ENCODE results near the gene CRACR2B. TPM values are rescaled to one million over a fixed set of nuclear protein-coding genes. Genes with fewer than 3 reads are reported as not detected.

Gene CRACR2B
- total RNA-seq, 1 experiment from 2014 or later, result 132 TPM

DNA sequence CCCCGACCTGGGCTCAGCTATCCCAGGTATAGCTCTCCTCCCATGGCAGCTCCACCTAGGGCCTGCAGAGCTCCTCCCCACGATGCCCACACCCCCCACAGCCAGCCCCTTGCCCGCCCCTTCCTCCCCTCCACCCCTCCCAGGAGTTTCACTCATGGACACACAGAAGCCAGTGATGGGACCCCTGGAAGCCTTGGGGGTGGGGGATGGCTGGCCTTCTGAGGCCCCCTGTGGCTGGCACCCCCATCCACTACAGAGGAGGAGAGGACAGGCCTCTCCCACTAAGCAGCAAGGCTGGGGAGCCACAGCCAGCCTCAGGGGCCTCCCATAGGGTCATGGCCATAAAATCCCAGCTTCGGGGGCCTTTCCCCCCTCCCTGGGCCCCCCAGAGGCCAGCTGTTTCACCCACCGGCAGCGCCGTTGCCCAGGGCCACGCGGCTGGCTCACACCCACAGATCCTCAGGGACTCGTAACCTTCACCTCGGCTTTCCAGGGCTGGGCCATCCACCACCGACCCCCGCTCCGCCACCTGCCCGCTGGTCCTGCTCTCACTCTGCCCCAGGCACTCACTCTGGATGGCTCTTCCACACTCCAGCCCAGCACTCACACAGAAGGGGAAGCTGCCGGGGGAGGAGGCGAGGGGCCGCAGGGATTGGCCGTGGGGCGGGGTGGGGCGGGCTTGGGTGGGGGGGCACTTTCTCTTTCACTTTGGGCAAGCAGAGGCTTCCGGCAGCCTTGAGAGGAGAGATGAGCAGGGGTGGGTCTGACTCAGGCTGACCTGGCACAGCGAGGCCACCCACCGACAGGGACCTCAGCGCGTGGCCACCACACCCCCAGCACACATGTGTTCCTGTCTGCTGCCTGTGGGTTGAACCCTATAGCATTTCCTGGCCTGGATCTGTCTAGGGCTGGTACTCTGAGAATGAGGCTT is 31.8 kb upstream of the CRACR2B start:
- Histone ChIP-seq H3K27ac (ENCODE audit: low read length) (peak overlapping the region; percentile 93), H3K4me3 (ENCODE audit: low read depth in 2 of 2, low read length in 2 of 2) (peak overlapping the region; percentile 71 to 86), H3K9me3 (ENCODE audit: control insufficient read depth, insufficient read depth, low read depth, low read length) (no peaks in the 10 kb centered on the region), H3K27me3 (ENCODE audit: control insufficient read depth, insufficient read depth, low read length) (no peaks in the 10 kb centered on the region), H3K4me1 (ENCODE audit: control insufficient read depth, insufficient read depth, low read length) (peaks cover 49% of the 10 kb centered on the region), H3K36me3 (ENCODE audit: control insufficient read depth, insufficient read depth, low read length) (no peaks in the 10 kb centered on the region; the same call in none of the 2 replicates)
- no TSS peak for BruUV-seq (replicated peaks)
- CTCF ChIA-PET, result no interaction called here
- in situ Hi-C loops (cut with HindIII; ENCODE audit: low pct_unique_long_range_greater_than_20kb, low sequenced_read_pairs) (no loop called here), intact Hi-C loops (cut with micrococcal nuclease; ENCODE audit: unreplicated experiment) (no loop called here)
- POLR2A ChIA-PET, result interaction anchor here (0.8 kb wide), 1 partner anchor 26 kb away, joined by 3 read pairs; no protein-coding TSS in a partner anchor
- peak; percentile 33 for ATAC-seq
- DNase-seq (ENCODE audit: low read depth, low spot score), result no peak
- TF ChIP-seq REST (IDR thresholded peaks at IDR 0.05; ENCODE audit: insufficient read depth in 1 of 2, low read depth in 2 of 2, low read length in 1 of 2) (no peak), SIN3A (IDR thresholded peaks at IDR 0.05; ENCODE audit: borderline replicate concordance, insufficient read depth, low read depth, low read length) (no peak), TCF7L2 (IDR thresholded peaks at IDR 0.05; ENCODE audit: low read depth, low read length) (no peak), POLR2AphosphoS5 (IDR thresholded peaks at IDR 0.05; ENCODE audit: low read depth, low read length) (peak; percentile 66), CTCF (IDR thresholded peaks at IDR 0.05) (no peak)

DNA sequence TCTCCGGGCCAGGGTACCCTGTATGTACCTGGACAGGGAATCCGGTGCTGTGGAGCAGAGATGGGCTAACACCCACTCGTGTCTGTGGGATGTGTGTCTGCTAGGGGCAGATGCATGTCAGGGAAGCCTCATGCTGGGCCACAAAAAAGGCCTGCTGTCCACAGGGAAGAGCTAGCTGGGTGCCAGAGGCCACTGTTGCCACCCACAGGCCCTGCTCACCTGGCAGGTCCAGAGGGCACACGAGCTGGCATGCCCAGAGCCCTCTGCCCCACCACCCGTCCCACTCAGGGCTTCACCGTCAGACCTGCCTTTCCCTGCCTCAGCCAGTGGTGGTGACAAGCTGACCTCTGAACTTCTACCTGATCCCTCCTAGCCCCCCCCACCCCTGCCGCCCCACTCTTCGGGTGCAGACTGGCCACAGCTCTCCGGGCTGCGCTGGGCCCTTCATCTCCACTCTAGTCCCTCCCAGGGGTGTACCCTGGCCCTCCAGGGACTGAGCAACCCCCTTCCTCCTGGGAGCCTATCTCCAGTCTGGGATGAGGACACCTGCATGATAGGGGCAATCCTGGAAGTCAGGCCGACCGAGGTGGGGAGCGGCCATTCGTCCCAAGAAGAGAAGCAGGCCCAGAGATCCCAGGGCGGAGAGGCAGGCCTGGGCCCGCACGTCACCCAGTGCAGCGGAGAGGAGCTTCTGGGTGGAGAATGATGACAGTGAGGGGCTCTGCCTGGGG is 31.0 kb upstream of the CRACR2B start:
- intact Hi-C loops (cut with micrococcal nuclease; ENCODE audit: unreplicated experiment) (no loop called here), in situ Hi-C loops (cut with HindIII; ENCODE audit: low pct_unique_long_range_greater_than_20kb, low sequenced_read_pairs) (no loop called here)
- peak overlapping the region; percentile 71 to 86 for H3K4me3 ChIP-seq (ENCODE audit: low read depth in 2 of 2, low read length in 2 of 2)
- peaks cover 41% of the 10 kb centered on the region for H3K4me1 ChIP-seq (ENCODE audit: control insufficient read depth, insufficient read depth, low read length)
- no peak for TF ChIP-seq SIN3A (IDR thresholded peaks at IDR 0.05; ENCODE audit: borderline replicate concordance, insufficient read depth, low read depth, low read length)
- no TSS peak for BruUV-seq (replicated peaks)
- ChIA-PET CTCF (no interaction called here), POLR2A (interaction anchor here (0.6 kb wide), 1 partner anchor 12 kb away, joined by 3 read pairs; no protein-coding TSS in a partner anchor)
- H3K27me3 ChIP-seq (ENCODE audit: control insufficient read depth, insufficient read depth, low read length), result no peaks in the 10 kb centered on the region
- peak overlapping the region; percentile 93 for H3K27ac ChIP-seq (ENCODE audit: low read length)
- ATAC-seq, result peak; percentile 5; the same call in 1 of the 2 replicates
- no peaks in the 10 kb centered on the region; the same call in none of the 2 replicates for H3K36me3 ChIP-seq (ENCODE audit: control insufficient read depth, insufficient read depth, low read length)
- no peak for DNase-seq (ENCODE audit: low read depth, low spot score)
- H3K9me3 ChIP-seq (ENCODE audit: control insufficient read depth, insufficient read depth, low read depth, low read length), result no peaks in the 10 kb centered on the region

Data from Panc1 (cell line).